CD14-positive monocyte (primary cell): ENCODE results near the gene PYGL. TPM values are rescaled to one million over a fixed set of nuclear protein-coding genes. Genes with fewer than 3 reads are reported as not detected.

ENCODE experiments used
- DNase-seq, 3 donors: peaks; one replicate each; pipeline ENCODE4 v3.0.0-alpha.2; 2011 to 2022
- H2AFZ ChIP-seq: 2 replicates; pipeline ENCODE4 v1.6.0; 2012; ENCODE audit warnings: mild to moderate bottlenecking, low read depth, low read length, inconsistent platforms; ENCODE audit not compliant: insufficient read depth, poor library complexity, severe bottlenecking
- H3K27ac ChIP-seq, 2 donors: 1 replicate in 1 of 2; 2 replicates in 1 of 2; pipeline ENCODE4 v1.5.1; 2012 to 2013; ENCODE audit warnings: low read length in 2 of 2, control low read depth in 1 of 2, inconsistent platforms in 1 of 2, low read depth in 1 of 2, mild to moderate bottlenecking in 1 of 2
- H3K27me3 ChIP-seq, 2 donors: one replicate each; pipeline versions ENCODE4 v1.6.0 to v1.6.1; 2011 to 2013; ENCODE audit warnings: low read length in 2 of 2; ENCODE audit not compliant: control insufficient read depth in 2 of 2, insufficient read depth in 2 of 2
- H3K36me3 ChIP-seq, 2 donors: replicated peaks in 1 of 2; 1 replicate in 1 of 2; 2 replicates in 1 of 2; pipeline versions ENCODE4 v1.5.1 to v1.6.1; 2012 to 2013; ENCODE audit warnings: low read length in 2 of 2, control low read depth in 1 of 2, inconsistent platforms in 1 of 2, mild to moderate bottlenecking in 1 of 2; ENCODE audit not compliant: insufficient read depth in 2 of 2, control insufficient read depth in 1 of 2
- H3K4me1 ChIP-seq, 2 donors: 1 replicate in 1 of 2; 2 replicates in 1 of 2; pipeline versions ENCODE4 v1.5.1 to v1.6.1; 2012 to 2013; ENCODE audit warnings: low read length in 2 of 2, control low read depth in 1 of 2, inconsistent platforms in 1 of 2, mild to moderate bottlenecking in 1 of 2, moderate library complexity in 1 of 2; ENCODE audit not compliant: insufficient read depth in 2 of 2, control insufficient read depth in 1 of 2
- H3K4me2 ChIP-seq: replicated peaks from 2 replicates; pipeline ENCODE3; 2012; ENCODE audit warnings: low read length, moderate library complexity, mild to moderate bottlenecking; ENCODE audit not compliant: poor library complexity, severe bottlenecking; ENCODE audit errors: extremely low read depth
- H3K4me3 ChIP-seq, 3 experiments: fragments of 200-600 bp in 1 of 3; sonication (generic) in 1 of 3; replicated peaks in 1 of 3; 1 replicate in 2 of 3; 2 replicates in 1 of 3; pipeline ENCODE4 v1.5.1; 2011 to 2013; ENCODE audit warnings: low read length in 3 of 3, mild to moderate bottlenecking in 3 of 3, control low read depth in 2 of 3, low read depth in 2 of 3, inconsistent platforms in 1 of 3, moderate library complexity in 1 of 3
- H3K79me2 ChIP-seq: 2 replicates; pipeline ENCODE4 v1.6.0; 2012; ENCODE audit warnings: mild to moderate bottlenecking, control low read depth, inconsistent platforms, low read length, moderate library complexity; ENCODE audit not compliant: insufficient read depth
- H3K9ac ChIP-seq: 2 replicates; pipeline ENCODE4 v1.6.0; 2017; ENCODE audit warnings: low read length, mild to moderate bottlenecking; ENCODE audit not compliant: insufficient read depth, poor library complexity, severe bottlenecking
- H3K9me3 ChIP-seq, 2 donors: replicated peaks in 1 of 2; 1 replicate in 1 of 2; 2 replicates in 1 of 2; pipeline versions ENCODE4 v1.5.1 to v1.6.1; 2012 to 2013; ENCODE audit warnings: low read length in 2 of 2, control low read depth in 1 of 2; ENCODE audit not compliant: control insufficient read depth in 1 of 2, insufficient read depth in 1 of 2
- H4K20me1 ChIP-seq: 2 replicates; pipeline ENCODE4 v1.6.0; 2012; ENCODE audit warnings: mild to moderate bottlenecking, low read length, control low read depth, moderate library complexity; ENCODE audit not compliant: insufficient read depth
- H3K27ac Mint-ChIP-seq, 7 donors: one replicate each; pipeline ENCODE4 v1.8.0; 2020; ENCODE audit warnings: mild to moderate bottlenecking in 7 of 7, mixed read lengths in 7 of 7, moderate library complexity in 6 of 7, inconsistent platforms in 2 of 7
- H3K27me3 Mint-ChIP-seq, 3 donors: one replicate each; pipeline ENCODE4 v1.8.0; 2021 to 2022; ENCODE audit warnings: low read depth in 3 of 3, mild to moderate bottlenecking in 3 of 3, mixed read lengths in 3 of 3, moderate library complexity in 3 of 3, inconsistent platforms in 1 of 3
- H3K36me3 Mint-ChIP-seq, 2 donors: one replicate each; pipeline ENCODE4 v1.8.0; 2020; ENCODE audit warnings: mixed read lengths in 2 of 2, inconsistent platforms in 1 of 2, mild to moderate bottlenecking in 1 of 2
- H3K4me1 Mint-ChIP-seq: one replicate; pipeline ENCODE4 v1.8.0; 2020; ENCODE audit warnings: mild to moderate bottlenecking, mixed read lengths
- H3K4me3 Mint-ChIP-seq, 2 donors: one replicate each; pipeline ENCODE4 v1.8.0; 2020; ENCODE audit warnings: mild to moderate bottlenecking in 2 of 2, mixed read lengths in 2 of 2, moderate library complexity in 1 of 2
- H3K9me3 Mint-ChIP-seq, 7 donors: one replicate each; pipeline ENCODE4 v1.8.0; 2020 to 2022; ENCODE audit warnings: mixed read lengths in 7 of 7, mild to moderate bottlenecking in 6 of 7, moderate library complexity in 6 of 7, inconsistent platforms in 2 of 7
- WGBS: methylation state at CpG from one replicate; pipeline ENCODE4 v1.1.5; 2013; ENCODE audit warnings: missing lambda C conversion rate; ENCODE audit not compliant: insufficient coverage; 5-methylcytosine and 5-hydroxymethylcytosine counted together
- intact Hi-C, 2 donors: fragments of 100-400 bp; cut with micrococcal nuclease; formaldehyde crosslinking; loops; one replicate each; pipeline versions ENCODE4 v1.15.0 to v1.15.1; 2023
- polyA plus RNA-seq, 3 donors: library from polyadenylated mRNA; depleted of rRNA in 1 of 3; unstranded in 2 of 3; stranded (reverse) in 1 of 3; fragments of 300-500 nt in 2 of 3; fragments of >200 nt in 1 of 3; fragmentation: Illumina TruSeq in 2 of 3; gene quantifications; 1 replicate in 2 of 3; 2 replicates in 1 of 3; pipeline ENCODE4 v1.2.3, GENCODE V29; 2012 to 2021
- TF ChIP-seq, protein P1 (sequence below): fragments of 200-600 bp; IDR thresholded peaks from one replicate; pipeline ENCODE4 v1.8.0; 2022; ENCODE audit warnings: antibody characterized with exemption, mild to moderate bottlenecking

Gene PYGL
- polyA plus RNA-seq, 3 donors: 125 to 184 (median 166) TPM

GRCh38 chr14:50953502-50953901 is 9.2 kb upstream of the PYGL start:
- intact Hi-C loops: no loop called here
- H3K4me2 ChIP-seq: peak overlapping the region; percentile 3
- peak in 2 of 3 donors; percentile 14 to 40 for DNase-seq
- Mint-ChIP-seq H3K4me3 (no peak overlapping the region), H3K27ac (peak overlapping the region in 2 of 7 donors; percentile 75 to 80), H3K27me3 (no peaks in the 10 kb centered on the region), H3K4me1 (peaks cover 37% of the 10 kb centered on the region), H3K9me3 (peaks cover 0 to 4% (median 0%) of the 10 kb centered on the region in 7 donors), H3K36me3 (no peaks in the 10 kb centered on the region)
- peak overlapping the region in 1 of 2 donors; percentile 36 for H3K27ac ChIP-seq
- WGBS: no CpG with 5 or more reads among the region's 1 CpG
- H3K9ac ChIP-seq: no peak overlapping the region
- no peaks in the 10 kb centered on the region for H3K9me3 ChIP-seq
- H2AFZ ChIP-seq: no peak overlapping the region
- H3K4me3 ChIP-seq: no peak overlapping the region
- TF ChIP-seq, protein P1, sequence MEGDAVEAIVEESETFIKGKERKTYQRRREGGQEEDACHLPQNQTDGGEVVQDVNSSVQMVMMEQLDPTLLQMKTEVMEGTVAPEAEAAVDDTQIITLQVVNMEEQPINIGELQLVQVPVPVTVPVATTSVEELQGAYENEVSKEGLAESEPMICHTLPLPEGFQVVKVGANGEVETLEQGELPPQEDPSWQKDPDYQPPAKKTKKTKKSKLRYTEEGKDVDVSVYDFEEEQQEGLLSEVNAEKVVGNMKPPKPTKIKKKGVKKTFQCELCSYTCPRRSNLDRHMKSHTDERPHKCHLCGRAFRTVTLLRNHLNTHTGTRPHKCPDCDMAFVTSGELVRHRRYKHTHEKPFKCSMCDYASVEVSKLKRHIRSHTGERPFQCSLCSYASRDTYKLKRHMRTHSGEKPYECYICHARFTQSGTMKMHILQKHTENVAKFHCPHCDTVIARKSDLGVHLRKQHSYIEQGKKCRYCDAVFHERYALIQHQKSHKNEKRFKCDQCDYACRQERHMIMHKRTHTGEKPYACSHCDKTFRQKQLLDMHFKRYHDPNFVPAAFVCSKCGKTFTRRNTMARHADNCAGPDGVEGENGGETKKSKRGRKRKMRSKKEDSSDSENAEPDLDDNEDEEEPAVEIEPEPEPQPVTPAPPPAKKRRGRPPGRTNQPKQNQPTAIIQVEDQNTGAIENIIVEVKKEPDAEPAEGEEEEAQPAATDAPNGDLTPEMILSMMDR: no peak
- peaks cover 32 to 36% of the 10 kb centered on the region in 2 donors for H3K4me1 ChIP-seq
- no peaks in the 10 kb centered on the region for H3K79me2 ChIP-seq
- H3K27me3 ChIP-seq: no peaks in the 10 kb centered on the region
- no peaks in the 10 kb centered on the region for H3K36me3 ChIP-seq
- H4K20me1 ChIP-seq: no peaks in the 10 kb centered on the region

- DNase-seq: no peak
- no peaks in the 10 kb centered on the region for H3K9me3 ChIP-seq
- H3K4me1 Mint-ChIP-seq: peaks cover 31% of the 10 kb centered on the region
- H3K36me3 Mint-ChIP-seq: no peaks in the 10 kb centered on the region
- no peaks in the 10 kb centered on the region for H3K79me2 ChIP-seq
- no peak overlapping the region for H3K4me2 ChIP-seq
- H3K27ac Mint-ChIP-seq: peak overlapping the region in 2 of 7 donors; percentile 18 to 57
- H3K36me3 ChIP-seq: no peaks in the 10 kb centered on the region
- intact Hi-C loops: no loop called here
- no peak overlapping the region for H2AFZ ChIP-seq
- peaks cover 0 to 4% (median 0%) of the 10 kb centered on the region in 7 donors for H3K9me3 Mint-ChIP-seq
- no peak overlapping the region for H3K27ac ChIP-seq
- TF ChIP-seq, protein P1: no peak
- peaks cover 29% of the 10 kb centered on the region in 2 donors for H3K4me1 ChIP-seq
- no peak overlapping the region for H3K4me3 ChIP-seq
- no peaks in the 10 kb centered on the region for H4K20me1 ChIP-seq
- no peak overlapping the region for H3K4me3 Mint-ChIP-seq
- no peaks in the 10 kb centered on the region for H3K27me3 ChIP-seq
- H3K9ac ChIP-seq: no peak overlapping the region
- H3K27me3 Mint-ChIP-seq: peaks cover 0 to 1% (median 0%) of the 10 kb centered on the region in 3 donors
- 100% methylated on average over 4 of the region's 6 CpGs for WGBS
Observed at GRCh38 chr14:50951032-50951431, 6.7 kb upstream of the PYGL start.
